ENCODE measurements around the gene UMAD1. TPM values are rescaled to one million over a fixed set of nuclear protein-coding genes. Genes with fewer than 3 reads are reported as not detected.

UMAD1 gene
- total and polyA plus RNA-seq, 12 donors, result 3.5 to 24.7 (median 17.0) TPM

- Histone ChIP-seq H3K4me1 (peaks cover 0 to 63% (median 43%) of the 10 kb centered on the region in 9 donors), H3K9me3 (no peaks in the 10 kb centered on the region), H3K27me3 (no peaks in the 10 kb centered on the region), H3K36me3 (no peaks in the 10 kb centered on the region), H3K27ac (peak overlapping the region in 4 of 10 donors; percentile 2 to 34 (median 12)), H3K4me3 (no peak overlapping the region)
- TF ChIP-seq, protein P1, sequence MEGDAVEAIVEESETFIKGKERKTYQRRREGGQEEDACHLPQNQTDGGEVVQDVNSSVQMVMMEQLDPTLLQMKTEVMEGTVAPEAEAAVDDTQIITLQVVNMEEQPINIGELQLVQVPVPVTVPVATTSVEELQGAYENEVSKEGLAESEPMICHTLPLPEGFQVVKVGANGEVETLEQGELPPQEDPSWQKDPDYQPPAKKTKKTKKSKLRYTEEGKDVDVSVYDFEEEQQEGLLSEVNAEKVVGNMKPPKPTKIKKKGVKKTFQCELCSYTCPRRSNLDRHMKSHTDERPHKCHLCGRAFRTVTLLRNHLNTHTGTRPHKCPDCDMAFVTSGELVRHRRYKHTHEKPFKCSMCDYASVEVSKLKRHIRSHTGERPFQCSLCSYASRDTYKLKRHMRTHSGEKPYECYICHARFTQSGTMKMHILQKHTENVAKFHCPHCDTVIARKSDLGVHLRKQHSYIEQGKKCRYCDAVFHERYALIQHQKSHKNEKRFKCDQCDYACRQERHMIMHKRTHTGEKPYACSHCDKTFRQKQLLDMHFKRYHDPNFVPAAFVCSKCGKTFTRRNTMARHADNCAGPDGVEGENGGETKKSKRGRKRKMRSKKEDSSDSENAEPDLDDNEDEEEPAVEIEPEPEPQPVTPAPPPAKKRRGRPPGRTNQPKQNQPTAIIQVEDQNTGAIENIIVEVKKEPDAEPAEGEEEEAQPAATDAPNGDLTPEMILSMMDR (IDR thresholded peaks at IDR 0.05), result no peak
- no peak for ATAC-seq
- WGBS, 2 donors, result 71 to 72% methylated on average over 2 of the region's 2 CpGs
- DNase-seq, result no peak
- intact Hi-C loops (cut with DNase I), result no loop called here
Measured at GRCh38 chr7:7707246-7707645, 66.7 kb downstream of the UMAD1 start.

DNA sequence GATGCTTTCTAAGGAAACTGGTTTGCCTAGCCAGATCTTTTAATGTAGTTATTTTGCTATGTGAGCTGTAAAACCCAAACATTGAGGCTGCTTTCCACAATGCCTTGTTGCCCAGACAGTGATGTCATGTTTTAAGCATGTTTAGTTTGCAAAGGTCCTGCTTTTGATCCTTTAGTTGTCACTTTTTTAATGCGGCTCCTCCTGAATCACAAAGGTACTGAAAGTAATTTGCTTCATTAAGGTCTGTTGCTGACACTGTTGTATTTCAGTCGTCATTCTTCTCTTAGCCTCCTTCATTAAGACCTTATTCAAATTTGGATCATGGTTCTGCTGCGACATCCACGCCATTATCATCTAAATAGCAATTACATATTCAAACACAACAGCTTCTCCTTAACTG lies 67.3 kb downstream of the UMAD1 start:
- peaks cover 0 to 57% (median 40%) of the 10 kb centered on the region in 9 donors for H3K4me1 ChIP-seq
- DNase-seq (no peak), ATAC-seq (peak in 2 of 8 donors; percentile 18 to 22)
- no peaks in the 10 kb centered on the region for H3K27me3 ChIP-seq
- WGBS, 2 donors, result 63 to 72% methylated on average over 4 of the region's 4 CpGs
- TF ChIP-seq, protein P1 (IDR thresholded peaks at IDR 0.05), result no peak
- intact Hi-C loops (cut with DNase I), result no loop called here
- H3K9me3 ChIP-seq, result no peaks in the 10 kb centered on the region
- H3K4me3 ChIP-seq, result no peak overlapping the region
- H3K27ac ChIP-seq, result peak overlapping the region in 2 of 10 donors; percentile 2 to 34
- H3K36me3 ChIP-seq, result no peaks in the 10 kb centered on the region

- DNase-seq (no peak), ATAC-seq (peak in 1 of 8 donors; percentile 29)
- H3K4me1 ChIP-seq, result peaks cover 0 to 49% (median 37%) of the 10 kb centered on the region in 9 donors
- 52 to 69% methylated on average over 3 of the region's 3 CpGs for WGBS, 2 donors
- no peaks in the 10 kb centered on the region for H3K36me3 ChIP-seq
- TF ChIP-seq, protein P1 (IDR thresholded peaks at IDR 0.05), result no peak
- H3K9me3 ChIP-seq, result no peaks in the 10 kb centered on the region
- no peak overlapping the region for H3K27ac ChIP-seq
- intact Hi-C loops (cut with DNase I), result no loop called here
- no peaks in the 10 kb centered on the region for H3K27me3 ChIP-seq
- H3K4me3 ChIP-seq, result no peak overlapping the region
Measured at GRCh38 chr7:7709291-7709690, 68.7 kb downstream of the UMAD1 start.

DNA sequence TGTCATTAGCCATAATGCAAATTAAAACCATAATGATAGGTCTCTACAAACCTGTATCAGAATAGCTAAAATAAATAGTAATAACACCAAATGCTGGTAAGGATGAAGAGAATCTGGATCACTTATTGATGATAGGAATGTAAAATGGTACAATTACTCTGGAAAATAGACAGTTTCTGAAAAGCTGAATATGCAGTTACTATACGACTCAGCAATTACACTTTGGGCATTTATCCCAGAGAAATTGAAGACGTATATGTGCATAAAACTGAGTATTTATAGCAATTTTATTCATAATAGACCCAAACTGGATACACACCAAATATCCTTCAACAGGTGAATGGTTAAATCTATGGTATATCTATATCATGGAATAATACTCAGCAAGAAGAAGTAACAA lies 69.9 kb downstream of the UMAD1 start:
- Histone ChIP-seq H3K27me3 (no peaks in the 10 kb centered on the region), H3K27ac (no peak overlapping the region), H3K4me1 (peaks cover 0 to 41% (median 32%) of the 10 kb centered on the region in 9 donors), H3K9me3 (no peaks in the 10 kb centered on the region), H3K36me3 (no peaks in the 10 kb centered on the region), H3K4me3 (no peak overlapping the region)
- no peak for ATAC-seq
- TF ChIP-seq, protein P1 (IDR thresholded peaks at IDR 0.05), result no peak
- WGBS, 2 donors, result 87 to 90% methylated on average over 2 of the region's 2 CpGs
- intact Hi-C loops (cut with DNase I), result no loop called here
- no peak for DNase-seq
